Retinal pigment epithelial cell (primary cell): Measurements from ENCODE around the gene E2F3.

Experiments
- DNase-seq: peaks from one replicate; pipeline ENCODE4 v3.0.0-alpha.2; 2010; ENCODE audit warnings: low read depth
- H3K4me3 ChIP-seq: 2 replicates; pipeline ENCODE4 v1.5.1; 2011; ENCODE audit warnings: mild to moderate bottlenecking, low read length, control low read depth, moderate library complexity
- CTCF ChIP-seq: conservative IDR thresholded peaks from 2 replicates; pipeline ENCODE4 v1.5.1; 2011; ENCODE audit warnings: low read depth, low read length, control low read depth, inconsistent platforms

E2F3 gene

GRCh38 chr6:20534295-20535262 is 132.9 kb downstream of the E2F3 start, which contains the start of gene CDKAL1:
TSS of gene CDKAL1 (plus strand) at chr6:20534457. CDS start at chr6:20546351, 11,894 bp downstream.
- peak; percentile 69 for DNase-seq
- peak within 1 kb of the TSS; percentile 98 for H3K4me3 ChIP-seq
- no peak for TF ChIP-seq CTCF

DNA sequence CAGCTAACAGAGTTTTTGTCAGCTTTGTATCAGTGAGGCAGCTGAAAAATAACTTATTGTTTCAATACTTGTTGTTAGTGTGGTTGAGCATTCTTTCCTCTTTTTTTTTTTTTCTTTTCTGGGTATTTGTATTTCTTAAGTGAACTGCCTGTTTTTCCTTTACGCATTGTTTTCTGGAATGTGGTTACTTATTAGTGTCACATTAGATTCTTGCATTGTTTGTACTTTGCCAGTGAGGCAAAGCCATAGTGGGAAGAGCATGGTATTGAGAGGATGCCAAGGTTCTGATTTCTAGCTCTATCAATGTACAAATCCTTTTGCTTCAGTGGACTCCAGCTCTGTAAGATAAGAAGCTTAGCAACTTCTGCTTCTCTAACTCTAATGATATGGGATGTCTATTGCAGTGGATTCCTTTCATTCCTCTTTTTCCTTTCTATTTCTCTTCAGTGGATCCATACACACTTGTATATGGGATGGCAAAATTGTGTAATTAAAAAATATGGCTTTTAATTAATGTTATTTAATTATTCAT is 136.5 kb downstream of the E2F3 start:
- no peak for TF ChIP-seq CTCF
- no peak for DNase-seq
- H3K4me3 ChIP-seq: no peak overlapping the region

DNA sequence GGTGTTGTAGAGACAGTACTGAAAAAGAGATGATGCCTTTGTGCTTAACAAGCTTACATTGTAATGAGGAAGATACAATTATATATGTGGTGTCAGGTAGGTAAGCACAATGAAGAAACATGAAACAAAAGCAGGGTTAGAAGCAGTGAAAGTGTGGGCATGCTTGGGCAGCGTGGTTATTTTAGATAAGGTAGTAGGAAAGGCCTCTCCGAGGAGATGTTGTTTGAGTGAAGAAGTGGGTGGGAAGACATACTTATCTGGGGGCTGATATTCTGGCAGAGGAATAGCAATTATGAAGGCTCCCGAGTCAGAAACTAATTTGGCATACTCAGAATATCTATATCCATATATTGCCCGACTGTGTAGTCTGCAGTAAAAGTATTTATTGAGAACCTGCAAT is 137.2 kb downstream of the E2F3 start:
- no peak overlapping the region for H3K4me3 ChIP-seq
- no peak for TF ChIP-seq CTCF
- DNase-seq: no peak

GRCh38 chr6:20539387-20539786 is 137.7 kb downstream of the E2F3 start:
- no peak for TF ChIP-seq CTCF
- no peak for DNase-seq
- H3K4me3 ChIP-seq: no peak overlapping the region

DNA sequence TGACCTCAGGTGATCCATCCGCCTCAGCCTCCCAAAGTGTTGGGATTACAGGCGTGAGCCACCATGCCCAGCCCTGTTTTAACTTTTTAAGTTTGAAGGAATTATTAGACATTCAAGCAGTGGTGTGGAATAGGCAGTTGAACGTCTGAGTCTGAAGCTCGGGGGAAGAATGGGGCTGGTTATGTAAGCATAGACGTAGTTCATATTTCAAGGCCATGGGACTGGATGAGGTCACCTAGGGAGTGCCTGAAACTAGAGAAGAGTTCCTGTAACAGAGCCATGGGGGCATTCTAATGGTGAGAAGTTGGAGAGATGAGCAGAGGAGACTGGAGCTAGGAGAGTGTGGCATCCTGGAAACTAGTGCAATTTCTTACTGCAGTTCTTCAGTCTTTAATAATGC is 139.0 kb downstream of the E2F3 start:
- H3K4me3 ChIP-seq: no peak overlapping the region
- TF ChIP-seq CTCF: no peak
- no peak for DNase-seq

GRCh38 chr6:20541382-20541781 is 139.7 kb downstream of the E2F3 start:
- no peak for TF ChIP-seq CTCF
- H3K4me3 ChIP-seq: no peak overlapping the region
- no peak for DNase-seq
